HepG2 (cell line): ENCODE measurements around the gene DTYMK. TPM values are rescaled to one million over a fixed set of nuclear protein-coding genes. Genes with fewer than 3 reads are reported as not detected.

Experiments used
- ATAC-seq: fragments of 200-7000 bp; cut with Tn5 transposase; 3 replicates; pipeline ENCODE4 v1.9.1; 2020; ENCODE audit warnings: mild to moderate bottlenecking, moderate library complexity
- BruUV-seq: library from RNA; stranded (reverse); fragments of 400-500 nt; replicated peaks from 2 replicates; lab custom pipeline; 2021; lab: Mats Ljungman, UMichigan
- CTCF ChIA-PET: fragments of 300-600 bp; formaldehyde crosslinking; extraction: SDS; loops from one replicate; lab custom pipeline; 2021; ENCODE audit warnings: low total read pairs, inconsistent platforms, low intra/inter-chr PET ratio; lab: Yijun Ruan, JAX
- POLR2A ChIA-PET: fragments of 350-600 bp; sonication (Branson Sonifier 250); formaldehyde crosslinking; loops from one replicate; lab custom pipeline; 2020; ENCODE audit warnings: antibody characterized with exemption, inconsistent platforms; lab: Yijun Ruan, JAX
- DNase-seq: peaks from one replicate; pipeline ENCODE4 v3.0.0-alpha.2; 2015; ENCODE audit warnings: low spot score
- FAIRE-seq: peaks from 3 replicates; lab custom pipeline; 2011; peaks lifted over from hg19 to GRCh38; lab: Jason Lieb, UNC
- H2AFZ ChIP-seq: one replicate; pipeline ENCODE4 v1.6.1; 2011; ENCODE audit warnings: low read length, inconsistent platforms
- H3K27ac ChIP-seq: fragments of 300-600 bp; 3 replicates; pipeline ENCODE4 v1.8.0; 2011; ENCODE audit warnings: mixed run types, mild to moderate bottlenecking, mixed read lengths, low read length, inconsistent platforms; ENCODE audit not compliant: insufficient read depth; ENCODE audit errors: extremely low read length
- H3K27me3 ChIP-seq, 2 experiments: fragments of 200-600 bp in 1 of 2; 2 replicates in 1 of 2; 3 replicates in 1 of 2; pipeline versions ENCODE4 v1.6.0 to v1.8.0; 2011; ENCODE audit warnings: low read length in 2 of 2, mild to moderate bottlenecking in 2 of 2, moderate library complexity in 2 of 2, inconsistent platforms in 1 of 2; ENCODE audit not compliant: insufficient read depth in 2 of 2, control insufficient read depth in 1 of 2
- H3K36me3 ChIP-seq, 2 experiments: fragments of 200-600 bp in 1 of 2; replicated peaks in 1 of 2; 2 replicates in 1 of 2; 3 replicates in 1 of 2; pipeline versions ENCODE4 v1.5.1 to v1.8.0; 2011; ENCODE audit warnings: low read length in 2 of 2, inconsistent platforms in 1 of 2; ENCODE audit not compliant: insufficient read depth in 2 of 2, control insufficient read depth in 1 of 2
- H3K4me1 ChIP-seq: 2 replicates; pipeline ENCODE4 v1.5.1; 2012; ENCODE audit warnings: low read length, inconsistent platforms; ENCODE audit not compliant: insufficient read depth
- H3K4me2 ChIP-seq: 2 replicates; pipeline ENCODE4 v1.6.0; 2011; ENCODE audit warnings: low read depth, low read length, inconsistent platforms
- H3K4me3 ChIP-seq, 3 experiments: fragments of 200-600 bp in 1 of 3; sonication (generic), shearing (Covaris generic) in 1 of 3; replicated peaks in 1 of 3; 2 replicates each; pipeline ENCODE4 v1.5.1; 2011 to 2016; ENCODE audit warnings: low read length in 3 of 3, inconsistent platforms in 2 of 3, low read depth in 2 of 3, mild to moderate bottlenecking in 2 of 3, control low read depth in 1 of 3, mixed read lengths in 1 of 3; ENCODE audit not compliant: insufficient read depth in 1 of 3
- H3K79me2 ChIP-seq: one replicate; pipeline ENCODE4 v1.6.1; 2011; ENCODE audit warnings: low read length, inconsistent platforms; ENCODE audit not compliant: insufficient read depth
- H3K9ac ChIP-seq: 2 replicates; pipeline ENCODE4 v1.6.0; 2011; ENCODE audit warnings: mild to moderate bottlenecking, low read depth, low read length, inconsistent platforms; ENCODE audit not compliant: insufficient read depth
- H3K9me3 ChIP-seq: 2 replicates; pipeline ENCODE4 v1.5.1; 2012; ENCODE audit warnings: mild to moderate bottlenecking, low read length
- H4K20me1 ChIP-seq: 2 replicates; pipeline ENCODE4 v1.6.0; 2011; ENCODE audit warnings: inconsistent platforms, mild to moderate bottlenecking, low read length, moderate library complexity; ENCODE audit not compliant: insufficient read depth
- ETV5 ChIP-seq: IDR thresholded peaks from 2 replicates; pipeline ENCODE4 v1.6.1; 2018; ENCODE audit warnings: missing biosample characterization, missing genetic modification reagents, inconsistent platforms, borderline replicate concordance
- GRHL1 ChIP-seq: sonication (generic); formaldehyde crosslinking; conservative IDR thresholded peaks from 2 replicates; pipeline ENCODE4 v1.8.0; 2022; ENCODE audit warnings: missing genetic modification reagents
- MED1 ChIP-seq: sonication (generic); formaldehyde crosslinking; IDR thresholded peaks from 2 replicates; pipeline ENCODE4 v1.4.0; 2020; ENCODE audit warnings: missing genetic modification reagents
- POGZ ChIP-seq: sonication (generic); formaldehyde crosslinking; IDR thresholded peaks from 2 replicates; pipeline ENCODE4 v1.4.0; 2020; ENCODE audit warnings: mild to moderate bottlenecking, missing genetic modification reagents
- POLR2AphosphoS5 ChIP-seq: IDR thresholded peaks from 2 replicates; pipeline ENCODE4 v1.6.1; 2012; ENCODE audit warnings: low read depth, low read length
- REPIN1 ChIP-seq: sonication (generic); formaldehyde crosslinking; IDR thresholded peaks from 2 replicates; pipeline ENCODE4 v1.8.0; 2022; ENCODE audit warnings: missing genetic modification reagents, low read depth, mild to moderate bottlenecking, borderline replicate concordance
- RFXANK ChIP-seq: IDR thresholded peaks from 2 replicates; pipeline ENCODE4 v1.6.1; 2016
- ZNF883 ChIP-seq: sonication (generic); formaldehyde crosslinking; IDR thresholded peaks from 2 replicates; pipeline ENCODE4 v1.5.1; 2020; ENCODE audit warnings: mild to moderate bottlenecking, missing genetic modification reagents; ENCODE audit errors: not compliant biosample characterization
- WGBS: methylation state at CpG from one replicate; pipeline ENCODE4 v1.1.6; 2017; ENCODE audit warnings: low lambda C conversion rate; 5-methylcytosine and 5-hydroxymethylcytosine counted together
- in situ Hi-C: cut with HindIII; loops from 2 replicates; pipeline ENCODE4 v1.10.0; 2017; ENCODE audit warnings: low pct_unique_long_range_greater_than_20kb; ENCODE audit not compliant: extremely low pct_ligation_motif_present
- intact Hi-C: fragments of 100-400 bp; cut with micrococcal nuclease; formaldehyde crosslinking; loops from one replicate; pipeline ENCODE4 v1.10.0; 2022; ENCODE audit not compliant: unreplicated experiment
- polyA plus RNA-seq, 8 experiments: library from polyadenylated mRNA; depleted of rRNA in 3 of 8; stranded (reverse) in 7 of 8; unstranded in 1 of 8; fragments of >200 nt; fragmentation: Illumina TruSeq in 4 of 8; extraction: Trizol in 4 of 8; gene quantifications; 2 replicates each; pipeline versions ENCODE4 v1.2.1 to v1.2.3, GENCODE V29; 2011 to 2016; ENCODE audit warnings: low read depth in 4 of 8, missing spikeins in 1 of 8, mixed read lengths in 1 of 8; ENCODE audit not compliant: insufficient read depth in 1 of 8
- total RNA-seq, 5 experiments: library from RNA; depleted of rRNA; stranded (reverse); fragments of >200 nt; fragmentation: Illumina TruSeq; extraction: Trizol; gene quantifications; 2 replicates each; pipeline ENCODE4 v1.2.3, GENCODE V29; 2016; ENCODE audit warnings: low read depth in 1 of 5

Gene DTYMK
- total and polyA plus RNA-seq, 2 of the 13 experiments (the other 11 are each of a cell fraction or from before 2014, with no cell fraction given), result 57.5 to 134 TPM

- POLR2A ChIA-PET, result interaction anchor here (1.9 to 2.2 kb wide), 3 partner anchors 12 to 43 kb away, joined by 5 to 12 read pairs (median 8); partner anchors contain the start of gene ING5
- Histone ChIP-seq H2AFZ (no peak overlapping the region), H3K4me3 (no peak overlapping the region), H3K27me3 (no peaks in the 10 kb centered on the region), H3K27ac (peak overlapping the region; percentile 18), H3K36me3 (peaks cover 41 to 71% of the 10 kb centered on the region in 2 experiments), H3K79me2 (peaks cover 3% of the 10 kb centered on the region), H3K4me2 (no peak overlapping the region), H3K9ac (no peak overlapping the region), H3K9me3 (no peaks in the 10 kb centered on the region), H4K20me1 (no peaks in the 10 kb centered on the region; the same call in 1 of the 2 replicates), H3K4me1 (peaks cover 9% of the 10 kb centered on the region)
- no peak for ATAC-seq
- FAIRE-seq, result no peak
- in situ Hi-C loops, result loop anchor here (5.0 kb wide), 1 partner anchor 106 kb away; no protein-coding TSS in a partner anchor
- CTCF ChIA-PET, result interaction anchor here (1.7 kb wide), 1 partner anchor 16 kb away, joined by 6 read pairs; no protein-coding TSS in a partner anchor
- WGBS, result 90% methylated on average over 5 of the region's 5 CpGs
- intact Hi-C loops, result no loop called here
- BruUV-seq, result no TSS peak
- no peak for DNase-seq
- no peak for TF ChIP-seq ZNF883
- TF ChIP-seq MED1, result no peak
- TF ChIP-seq ETV5 (CRISPR knock-in tag), result no peak
- no peak for TF ChIP-seq POGZ
- TF ChIP-seq GRHL1 (CRISPR knock-in tag), result no peak
- no peak for TF ChIP-seq POLR2AphosphoS5
- no peak for TF ChIP-seq RFXANK (CRISPR knock-in tag)
- TF ChIP-seq REPIN1 (CRISPR knock-in tag), result no peak
Measured at GRCh38 chr2:241658296-241658695, 28.3 kb downstream of the DTYMK start.
